Endometrium (tissue), 2 donors: ENCODE data around the gene DNMT3A.
"Not testable (repeated sequence)": the region's sequence is repeated elsewhere in the genome, so short reads cannot be mapped to it uniquely, and the experiment has no call there.

ENCODE experiments used
- FAIRE-seq: peaks from 2 replicates; lab custom pipeline; 2012; peaks lifted over from hg19 to GRCh38; lab: Jason Lieb, UNC
- donor health status: control.
- donor health status: control.

Gene DNMT3A

GRCh38 chr2:25234738-25235137, 107.0 kb downstream of the DNMT3A start:
- FAIRE-seq: no peak

- FAIRE-seq: no peak
These were observed 107.7 kb downstream of the DNMT3A start for GRCh38 chr2:25233916-25234605.

DNA sequence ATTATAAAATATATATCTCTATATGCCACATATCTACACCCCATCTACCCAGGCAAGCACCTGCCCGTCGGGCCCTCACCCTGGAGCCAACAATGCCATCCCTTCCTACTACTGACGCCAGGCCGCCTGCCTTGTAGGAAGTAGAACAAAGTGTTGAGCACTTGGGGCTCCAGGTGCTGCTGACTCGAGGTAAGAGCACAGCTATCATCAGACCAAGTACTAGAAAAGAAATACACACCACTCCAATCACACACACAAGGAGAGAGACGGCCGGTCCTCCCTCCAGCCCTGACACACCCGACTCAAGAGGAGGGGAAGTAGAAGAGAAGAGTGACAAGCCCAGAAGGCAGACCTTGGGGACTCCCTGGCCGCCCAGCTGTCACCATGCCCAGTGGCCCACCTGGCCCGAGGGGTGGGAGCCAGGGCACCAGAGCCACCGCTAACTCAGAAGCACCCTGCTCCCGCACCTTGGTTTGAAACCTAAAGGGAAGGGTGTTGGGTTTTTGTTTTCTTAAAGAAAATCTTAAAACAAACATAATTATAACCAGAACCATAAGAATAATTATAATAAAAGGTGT, 109.4 kb downstream of the DNMT3A start:
- FAIRE-seq: no peak

DNA sequence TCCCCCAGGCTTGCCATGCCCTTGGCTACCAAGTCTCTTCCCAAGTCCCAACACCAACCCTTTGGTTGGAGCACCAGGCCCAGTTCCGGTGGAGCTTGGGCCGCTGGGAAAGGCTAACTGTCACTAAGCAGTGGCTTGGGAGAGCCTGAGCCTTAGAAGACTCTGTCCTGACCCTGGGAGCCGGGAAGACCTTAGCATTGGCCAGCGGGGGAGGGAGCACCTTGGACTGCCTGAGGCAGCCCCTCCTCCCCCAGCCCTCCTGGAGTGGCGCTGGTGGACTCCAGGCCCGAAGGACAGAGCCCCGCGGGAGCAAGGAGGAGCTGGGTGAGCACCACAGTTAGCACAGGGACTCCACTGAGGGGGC, 110.8 kb downstream of the DNMT3A start:
- FAIRE-seq: no peak

DNA sequence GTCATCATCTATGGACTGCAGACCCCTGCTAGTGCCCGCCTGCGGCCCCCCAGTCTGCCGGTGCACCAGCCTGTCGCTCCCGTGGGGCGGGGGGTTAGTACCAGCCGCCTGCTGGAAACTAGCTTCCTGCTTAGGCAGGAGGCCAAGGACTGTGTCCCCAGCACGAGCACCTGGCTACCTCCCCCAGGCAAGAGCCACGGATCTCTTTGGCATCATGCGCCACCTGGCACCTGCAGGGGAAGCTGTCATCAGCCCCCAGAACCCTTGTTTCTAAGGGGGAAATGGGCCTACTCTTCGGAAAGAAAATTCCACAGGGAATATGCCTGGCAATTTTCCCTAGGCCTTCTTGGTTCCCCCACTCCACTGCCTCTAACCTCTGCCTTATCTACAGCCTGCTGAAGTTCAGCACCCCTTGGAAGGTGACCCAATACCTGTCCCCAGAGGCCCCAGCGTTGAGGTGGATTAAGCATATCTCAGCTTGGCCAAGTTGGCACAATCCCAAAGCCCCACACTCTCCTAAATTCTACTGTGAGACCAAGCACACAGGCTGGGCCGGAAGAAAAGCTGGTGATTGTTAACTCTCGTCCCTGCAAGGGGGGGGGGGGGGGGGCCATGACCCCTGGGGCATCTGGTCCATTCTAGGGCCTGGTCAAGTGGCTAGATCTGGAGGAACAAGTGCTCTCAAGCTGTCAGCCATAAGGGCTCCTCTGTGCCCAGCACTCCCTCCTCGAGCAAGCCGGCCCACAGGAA, 111.4 kb downstream of the DNMT3A start:
- FAIRE-seq: no peak

- FAIRE-seq: no peak
These were observed 112.2 kb downstream of the DNMT3A start for GRCh38 chr2:25229279-25230197.

GRCh38 chr2:25228848-25229278, 112.9 kb downstream of the DNMT3A start:
- no peak for FAIRE-seq

DNA sequence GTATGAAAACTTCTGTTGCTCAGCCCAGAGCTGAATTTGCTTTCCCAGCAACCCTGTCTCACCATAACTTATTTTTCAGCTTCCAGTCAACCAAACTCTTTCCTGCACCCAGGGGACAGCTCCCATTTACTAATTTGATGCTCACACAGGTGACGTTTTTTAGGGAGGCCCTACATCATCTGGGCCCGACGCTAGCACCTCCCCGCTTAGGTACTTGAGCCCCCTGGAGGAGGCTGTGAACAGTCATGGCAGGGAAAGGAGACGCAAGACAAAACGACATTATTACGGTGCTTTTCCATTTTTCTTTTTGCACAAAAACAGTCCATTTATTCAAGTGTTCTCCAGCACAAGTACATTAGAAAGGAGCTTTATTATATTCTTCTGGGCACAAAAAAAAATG, 114.1 kb downstream of the DNMT3A start:
- FAIRE-seq: no peak

DNA sequence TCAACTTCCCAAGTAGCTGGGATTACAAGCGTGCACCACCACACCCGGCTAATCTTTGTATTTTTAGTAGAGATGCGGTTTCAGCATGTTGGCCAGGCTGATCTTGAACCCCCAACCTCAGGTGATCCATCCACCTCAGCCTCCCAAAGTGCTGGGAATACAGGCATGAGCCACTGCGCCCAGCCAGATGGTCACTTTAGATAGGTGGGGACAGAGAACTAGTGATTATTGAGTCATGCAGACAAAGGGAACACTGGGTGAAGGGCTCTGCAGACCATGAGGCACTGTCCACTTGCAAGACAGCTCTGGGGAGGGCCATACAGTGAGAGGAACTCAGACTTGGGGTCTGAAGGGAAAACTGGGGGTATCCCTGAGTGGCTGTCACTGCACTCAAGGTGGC, 114.9 kb downstream of the DNMT3A start:
- FAIRE-seq: no peak

DNA sequence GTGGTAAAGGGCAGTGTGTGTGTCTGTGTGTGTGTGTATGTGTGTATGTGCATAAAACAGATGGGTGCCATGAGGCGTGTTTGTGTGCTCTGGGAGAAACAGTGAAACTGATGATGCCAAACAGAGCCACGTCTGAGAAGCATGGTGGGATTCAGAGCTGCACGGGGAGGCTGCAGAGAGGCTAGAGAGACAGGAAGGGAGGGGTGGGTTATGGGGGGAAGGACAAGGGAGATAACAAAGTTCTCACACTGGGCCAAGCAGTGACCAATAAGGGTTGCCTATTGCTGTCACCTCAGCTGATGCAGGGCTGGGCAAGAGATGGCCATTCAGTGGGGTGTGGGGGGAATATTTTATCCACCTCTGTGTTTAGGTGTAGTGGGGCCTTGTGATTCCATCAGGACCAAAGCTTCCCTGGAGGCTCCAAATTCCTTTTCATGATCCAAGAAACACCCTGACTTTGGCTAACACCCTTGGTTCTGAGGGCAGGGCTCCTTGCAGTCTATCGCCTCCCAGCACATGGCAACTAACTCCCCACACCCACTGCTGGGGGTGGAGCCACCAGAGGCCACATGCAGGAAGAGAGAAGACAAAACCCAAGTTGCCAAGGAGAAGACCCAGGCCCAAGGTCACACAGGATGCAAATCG, 119.1 kb downstream of the DNMT3A start:
- no peak for FAIRE-seq

DNA sequence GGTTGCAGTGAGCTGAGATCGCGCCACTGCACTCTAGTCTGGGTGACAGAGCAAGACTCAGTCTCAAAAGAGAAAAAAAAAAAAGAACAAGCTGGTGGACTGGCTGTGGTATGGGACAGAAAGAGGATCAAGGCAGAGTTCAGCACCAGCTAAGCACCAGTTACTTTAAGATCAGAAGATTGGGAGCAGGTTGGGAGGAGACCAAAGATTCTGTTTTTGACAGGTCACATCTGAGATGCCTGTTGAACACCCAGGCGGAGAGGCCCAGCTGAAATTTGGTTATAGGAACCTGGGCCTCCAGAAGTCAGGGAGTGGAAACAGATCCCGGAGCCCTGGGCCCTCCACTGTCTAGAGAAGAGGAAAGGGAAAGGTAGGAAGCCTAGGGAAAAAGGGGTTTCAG, 120.1 kb downstream of the DNMT3A start:
- FAIRE-seq: no peak

GRCh38 chr2:25220313-25220712, 121.4 kb downstream of the DNMT3A start:
- no peak for FAIRE-seq

GRCh38 chr2:25219621-25220020, 122.1 kb downstream of the DNMT3A start:
- no peak for FAIRE-seq

DNA sequence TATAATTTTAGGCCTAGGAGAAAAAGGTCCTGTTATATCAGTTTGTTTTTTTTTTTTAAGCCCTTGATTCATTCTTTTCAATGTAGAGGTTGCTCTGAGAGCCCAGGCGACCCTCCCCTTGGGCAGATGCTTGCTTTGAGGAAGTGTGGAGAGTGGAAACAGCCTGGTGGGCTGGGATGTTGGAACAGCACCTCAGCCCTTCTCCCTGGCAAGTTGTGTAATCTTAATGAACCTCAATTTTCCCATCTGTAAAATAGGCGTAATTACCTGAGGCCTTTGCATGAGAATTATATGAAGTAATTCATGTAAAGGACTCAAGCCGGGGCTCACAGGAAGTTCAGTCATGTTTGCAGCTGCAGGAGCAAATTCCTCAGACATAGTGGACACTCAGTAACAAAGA, 123.6 kb downstream of the DNMT3A start:
- FAIRE-seq: no peak

GRCh38 chr2:25215948-25216679, 125.6 kb downstream of the DNMT3A start:
- no peak for FAIRE-seq

GRCh38 chr2:25215232-25215631, 126.5 kb downstream of the DNMT3A start:
- FAIRE-seq: no peak

DNA sequence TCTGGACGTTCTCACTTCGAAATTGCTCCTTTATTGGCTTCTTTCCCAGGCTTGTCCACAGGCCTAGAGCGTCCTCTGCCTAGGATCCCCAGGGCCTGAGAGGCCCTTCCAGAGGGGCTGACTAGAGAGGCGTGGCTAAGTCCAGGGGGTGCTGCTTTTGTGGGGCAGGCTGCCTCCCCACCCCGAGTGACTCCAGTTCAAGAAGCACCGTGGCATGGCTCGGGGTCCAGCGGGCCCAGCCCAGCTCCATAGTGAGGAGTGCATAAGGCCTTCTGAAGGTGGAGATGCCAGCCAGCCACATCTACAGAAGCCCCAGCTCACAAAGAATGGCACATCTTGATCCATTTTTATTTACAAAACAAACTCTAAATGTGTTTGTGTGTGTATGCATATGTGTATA, 128.5 kb downstream of the DNMT3A start:
- no peak for FAIRE-seq

GRCh38 chr2:25210923-25211322, 130.8 kb downstream of the DNMT3A start:
- FAIRE-seq: not testable (repeated sequence)

GRCh38 chr2:25207078-25207545, 134.6 kb downstream of the DNMT3A start:
- no peak for FAIRE-seq

- FAIRE-seq: no peak
These were observed 137.4 kb downstream of the DNMT3A start for GRCh38 chr2:25204190-25204838.

- FAIRE-seq: no peak
These were observed 139.4 kb downstream of the DNMT3A start for GRCh38 chr2:25202275-25202674.
